Bone marrow (tissue), 2 donors: ENCODE results near the gene AUTS2.
A peak's percentile ranks its signal among the peaks of the same experiment; 100 is the strongest.

Experiments used
- DNase-seq, 2 donors: peaks; one replicate each; lab custom pipeline; 2025; lab: John Stamatoyannopoulos, UW

The AUTS2 gene

GRCh38 chr7:70257921-70258320 is 659.6 kb downstream of the AUTS2 start:
- DNase-seq, result no peak

- no peak for DNase-seq
Observed at GRCh38 chr7:70259502-70259901, 661.2 kb downstream of the AUTS2 start.

DNA sequence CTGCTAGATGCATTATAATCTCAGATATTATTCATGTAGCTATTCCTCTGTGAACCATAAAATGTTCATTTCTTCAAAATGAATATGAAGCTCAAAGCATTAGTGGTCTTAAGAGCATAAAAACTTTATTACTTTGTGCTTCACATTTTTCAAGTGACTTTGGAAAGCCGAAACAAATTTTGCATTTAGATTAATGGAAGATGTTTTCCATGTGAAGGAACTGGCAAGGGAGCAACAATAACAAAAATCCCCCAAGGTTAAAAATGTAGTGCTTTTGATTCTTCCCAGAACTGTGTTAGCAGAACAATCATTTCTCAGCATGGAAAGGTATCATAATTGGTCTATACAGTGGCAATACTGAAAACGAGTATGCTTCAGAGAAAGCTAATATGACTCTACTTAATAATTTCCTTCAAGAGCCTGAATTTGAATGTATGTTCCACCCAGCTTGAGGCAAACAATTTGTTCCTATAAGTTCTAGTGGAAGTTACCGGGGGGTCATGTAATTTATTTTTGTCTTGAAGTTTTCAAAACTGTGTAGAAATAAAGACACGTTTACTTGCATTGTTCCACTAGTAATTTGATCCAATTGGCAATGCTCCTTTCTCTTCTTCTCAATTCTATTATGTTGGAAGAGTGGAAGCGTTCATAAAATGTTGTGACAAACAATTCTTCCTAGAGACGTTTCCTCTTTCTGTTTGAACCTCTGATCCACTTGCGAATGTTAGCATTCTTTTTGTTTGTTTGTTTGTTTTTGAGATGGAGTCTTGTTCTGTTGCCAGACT is 665.4 kb downstream of the AUTS2 start:
- DNase-seq, result no peak

DNA sequence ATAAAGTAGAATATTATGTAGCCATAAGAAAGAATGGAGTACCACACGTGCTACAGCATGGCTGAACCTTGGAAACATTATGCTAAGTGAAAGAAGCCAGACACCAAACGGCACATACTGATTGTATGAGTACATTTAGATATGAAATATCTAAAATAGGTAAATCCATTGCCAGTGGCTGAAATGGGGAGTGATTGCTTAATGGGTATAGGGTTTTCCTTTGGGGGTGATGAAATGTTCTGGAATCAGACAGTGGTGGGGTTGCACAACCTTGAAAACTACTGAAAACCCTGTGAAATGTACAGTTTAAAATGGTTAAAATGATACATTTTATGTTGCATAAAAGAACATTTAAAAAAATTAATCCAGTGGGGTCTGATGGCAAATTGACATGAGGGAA is 667.9 kb downstream of the AUTS2 start:
- no peak for DNase-seq

GRCh38 chr7:70267381-70268120 is 669.3 kb downstream of the AUTS2 start:
- DNase-seq, result no peak

GRCh38 chr7:70268179-70268578 is 669.9 kb downstream of the AUTS2 start:
- DNase-seq, result no peak

DNA sequence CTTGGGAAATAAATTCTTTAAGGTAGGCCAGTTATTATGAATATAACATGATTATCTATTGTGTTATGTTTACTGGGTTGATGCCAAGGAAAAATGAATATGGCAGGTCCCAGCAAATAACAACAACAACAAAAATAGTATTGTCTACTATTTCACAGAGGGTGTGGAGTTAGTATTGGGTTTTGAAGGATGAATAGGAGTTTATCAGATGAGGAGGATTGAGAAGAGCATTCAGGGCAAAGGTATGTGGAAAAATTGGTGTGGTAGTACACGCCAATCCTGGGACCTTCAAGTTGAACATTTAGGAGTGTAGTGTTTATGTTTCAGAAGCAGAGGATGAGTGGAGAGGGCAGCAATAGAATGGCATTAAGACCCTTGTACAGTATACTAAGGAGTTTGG is 671.9 kb downstream of the AUTS2 start:
- no peak for DNase-seq

GRCh38 chr7:70271617-70272081 is 673.4 kb downstream of the AUTS2 start:
- no peak for DNase-seq

DNA sequence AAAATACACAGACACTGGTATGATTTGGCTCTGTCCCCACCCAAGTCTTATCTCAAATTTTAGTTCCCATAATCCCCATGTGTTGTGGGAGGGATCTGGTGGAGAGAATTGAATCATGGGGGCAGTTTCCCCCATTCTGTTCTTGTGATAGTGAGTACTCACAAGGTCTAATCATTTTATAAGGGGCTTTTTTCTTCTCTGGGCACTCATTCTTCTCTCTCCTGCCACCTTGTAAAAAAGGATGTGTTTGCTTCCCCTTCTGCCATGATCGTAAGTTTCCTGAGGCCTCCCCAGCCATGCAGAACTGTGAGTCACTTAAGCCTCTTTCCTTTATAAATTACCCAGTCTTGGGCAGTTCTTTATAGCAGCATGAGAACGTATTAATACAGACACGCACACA is 677.3 kb downstream of the AUTS2 start:
- peak in 1 of 2 donors; percentile 38 for DNase-seq

- no peak for DNase-seq
Observed at GRCh38 chr7:70285187-70285586, 686.9 kb downstream of the AUTS2 start.

DNA sequence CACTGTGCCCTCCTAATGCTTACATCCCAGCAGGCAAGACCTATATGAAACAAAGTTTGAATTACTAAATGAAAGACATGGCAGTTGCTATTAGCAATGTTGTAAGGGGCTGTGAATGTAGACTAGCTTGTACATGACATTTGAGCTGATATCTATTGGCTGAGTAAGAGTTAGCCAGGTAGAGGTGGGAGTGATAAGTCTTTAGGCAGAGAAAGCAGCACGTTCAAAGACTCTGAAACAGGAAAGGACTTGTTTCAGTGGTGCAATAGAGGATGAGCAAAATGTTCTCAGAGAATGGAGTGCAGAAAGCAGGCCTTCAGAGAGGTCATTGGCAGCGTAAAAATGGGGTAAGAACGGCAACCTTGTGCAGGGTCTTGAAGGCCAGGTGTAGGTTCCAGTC is 687.6 kb downstream of the AUTS2 start:
- no peak for DNase-seq

DNA sequence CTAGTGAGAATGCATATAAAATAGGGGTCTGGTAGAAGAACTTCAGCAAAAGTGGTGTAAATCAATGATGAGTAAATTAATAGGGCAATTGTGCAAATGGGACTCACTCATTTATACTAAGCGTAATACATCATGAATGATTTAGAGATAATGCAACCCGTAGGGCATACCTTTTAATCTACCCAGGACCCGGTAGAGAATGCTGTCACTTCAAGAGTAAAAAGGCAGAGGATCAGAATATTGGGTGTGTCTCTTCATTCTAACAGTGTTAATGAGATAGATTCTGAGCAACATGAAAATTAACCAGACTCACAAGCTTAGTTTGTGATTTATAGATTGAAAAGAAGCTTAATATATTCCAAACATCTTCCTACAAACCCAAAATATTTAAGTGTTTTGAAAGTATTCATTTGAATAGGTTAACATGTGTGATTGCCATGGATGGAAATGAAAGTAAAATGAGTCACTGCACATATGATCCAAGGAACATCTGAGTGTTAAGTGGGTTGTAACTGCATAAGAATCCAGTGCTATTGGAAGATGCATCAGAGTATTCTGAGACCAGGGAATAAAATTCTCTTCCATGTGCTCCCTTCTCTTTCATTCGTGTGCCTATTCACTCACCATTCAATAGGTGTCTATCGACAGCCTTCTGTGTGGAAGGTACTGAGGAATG is 690.6 kb downstream of the AUTS2 start:
- DNase-seq, result no peak

GRCh38 chr7:70292716-70293115 is 694.4 kb downstream of the AUTS2 start:
- DNase-seq, result no peak

DNA sequence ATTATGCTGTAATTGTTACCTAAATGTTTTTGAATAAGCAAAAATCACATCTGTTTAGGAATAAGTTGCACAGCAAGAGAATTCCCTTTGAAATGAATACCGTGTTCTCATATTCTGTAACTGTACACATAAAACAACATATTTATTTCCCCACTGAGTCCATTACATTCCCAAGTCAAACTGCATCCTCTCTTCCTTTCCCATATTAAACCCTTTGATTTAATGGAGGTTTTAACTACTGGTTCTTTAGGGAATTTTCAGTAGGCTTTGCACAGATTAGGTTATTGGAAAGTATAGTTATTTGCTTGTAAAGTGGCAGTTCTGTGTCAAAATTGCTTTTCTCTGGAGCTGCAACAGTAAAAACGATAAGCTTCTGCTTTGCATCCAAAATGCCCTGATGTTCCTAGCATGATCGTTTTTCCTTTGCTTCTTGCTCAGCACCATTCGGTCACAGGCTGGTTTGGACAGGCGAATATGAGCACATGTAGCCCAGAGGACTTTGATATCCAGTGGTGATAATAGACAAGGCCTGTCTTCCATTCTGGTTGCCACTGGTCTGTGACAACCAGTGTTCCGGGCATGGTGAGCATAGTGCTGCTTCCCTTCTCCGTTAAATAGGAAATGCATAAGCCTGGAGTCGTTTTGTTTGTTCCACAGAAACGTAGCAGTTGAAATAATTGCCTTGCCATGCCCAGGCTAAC is 696.1 kb downstream of the AUTS2 start:
- DNase-seq, result no peak

DNA sequence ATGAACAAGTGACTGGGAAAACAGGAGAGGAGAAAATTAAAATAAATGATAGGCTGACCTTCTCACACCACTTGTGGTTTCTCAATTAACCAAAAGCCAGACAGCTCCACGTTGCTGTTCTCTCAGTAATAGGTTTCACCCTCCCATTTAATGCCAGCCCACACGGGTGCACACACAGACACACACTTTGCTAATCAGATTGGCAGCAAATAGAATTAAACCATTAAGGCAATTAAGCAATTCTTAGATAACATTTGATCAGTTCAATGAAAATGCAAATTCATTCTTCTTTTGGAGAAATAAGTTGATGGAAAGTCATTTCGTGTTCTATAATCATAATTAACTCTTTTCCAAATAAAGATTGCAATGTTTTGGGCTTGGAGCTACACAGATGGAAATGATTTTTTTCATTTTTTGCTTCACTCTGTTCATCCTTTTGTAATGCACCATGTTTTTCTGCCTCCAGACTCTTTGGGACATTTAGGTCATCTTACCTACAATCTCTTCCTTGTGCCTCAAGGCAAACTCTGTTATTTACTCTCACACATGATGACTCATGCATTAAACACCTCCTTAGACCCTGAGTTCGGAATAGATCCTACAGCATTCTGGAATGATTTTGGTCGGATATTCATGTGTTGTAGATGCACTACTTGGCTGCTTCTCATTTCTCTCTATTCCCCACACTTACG is 700.7 kb downstream of the AUTS2 start:
- DNase-seq, result no peak

DNA sequence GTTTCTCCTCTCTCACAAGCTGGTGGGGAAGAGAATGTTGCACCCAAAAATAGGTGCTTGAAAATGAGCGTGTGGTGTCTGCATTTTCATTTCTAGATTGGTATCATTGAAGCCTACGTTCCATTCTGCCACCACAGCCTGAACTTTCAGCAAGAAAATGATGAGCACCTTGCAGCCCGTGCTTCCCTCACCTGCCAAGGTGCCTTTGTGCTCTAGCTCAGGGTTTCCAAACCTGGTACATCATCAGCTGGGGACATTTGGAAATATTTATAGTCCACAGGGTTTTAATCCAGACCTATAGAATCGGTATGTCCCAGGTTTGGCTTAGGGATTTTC is 701.2 kb downstream of the AUTS2 start:
- no peak for DNase-seq

GRCh38 chr7:70301673-70302185 is 703.5 kb downstream of the AUTS2 start:
- no peak for DNase-seq

- no peak for DNase-seq
Observed at GRCh38 chr7:70303309-70303708, 705.0 kb downstream of the AUTS2 start.

DNA sequence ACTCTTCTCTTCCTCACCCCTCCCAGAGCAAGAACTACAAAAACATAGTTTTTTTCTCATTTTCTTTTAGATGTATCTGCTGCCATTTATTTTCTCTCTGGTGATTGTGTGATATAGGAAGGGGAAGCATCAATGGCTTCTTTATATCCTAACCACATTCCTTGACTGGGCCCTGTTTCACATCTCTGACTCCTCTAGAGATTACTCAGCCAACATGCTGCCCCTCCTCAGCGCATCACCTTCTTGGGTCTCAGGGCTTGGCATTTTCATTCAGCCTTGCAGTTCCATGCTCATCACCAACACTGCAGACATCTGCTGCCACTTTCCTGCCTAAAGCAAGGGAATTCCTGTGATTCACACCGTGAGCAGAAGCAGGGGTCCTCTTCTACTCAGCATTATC is 705.5 kb downstream of the AUTS2 start:
- DNase-seq, result no peak

DNA sequence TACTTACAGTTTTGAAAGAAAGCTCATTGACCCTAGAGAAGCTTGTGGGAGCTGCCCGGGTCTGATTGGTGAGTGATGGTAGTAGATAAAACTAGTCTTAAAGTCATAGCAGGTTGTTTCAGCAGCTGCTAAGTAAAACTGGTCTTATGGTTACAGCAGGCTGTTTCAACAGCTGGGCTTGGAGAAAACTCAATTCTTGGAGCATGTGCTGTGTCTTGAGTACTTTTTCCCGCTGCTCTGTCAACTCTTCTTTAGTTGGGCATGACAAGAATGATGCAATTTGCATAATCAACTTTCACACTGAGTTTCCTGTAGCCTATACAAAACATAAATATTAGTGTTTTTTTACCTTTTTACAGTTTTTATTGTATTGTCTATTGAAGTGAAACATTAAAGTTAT is 707.9 kb downstream of the AUTS2 start:
- DNase-seq, result no peak

- DNase-seq, result no peak
Observed at GRCh38 chr7:70307544-70308106, 709.4 kb downstream of the AUTS2 start.
